H1 (cell line): ENCODE data around the gene BORCS8. TPM values are rescaled to one million over a fixed set of nuclear protein-coding genes. Genes with fewer than 3 reads are reported as not detected.

Source experiments
- CEBPB ChIP-seq: IDR thresholded peaks from 2 replicates; pipeline ENCODE4 v1.6.1; 2012; ENCODE audit warnings: low read depth, low read length
- CHD1 ChIP-seq: IDR thresholded peaks from 2 replicates; pipeline ENCODE4 v1.6.1; 2012; ENCODE audit warnings: low read depth, low read length, improper control_type of control experiment
- CHD2 ChIP-seq: IDR thresholded peaks from 2 replicates; pipeline ENCODE4 v1.6.1; 2012; ENCODE audit warnings: low read length, improper control_type of control experiment
- FOSL1 ChIP-seq: IDR thresholded peaks from 2 replicates; pipeline ENCODE4 v1.6.1; 2011; ENCODE audit warnings: mild to moderate bottlenecking, low read depth, low read length, moderate library complexity; ENCODE audit not compliant: insufficient read depth
- JUN ChIP-seq: IDR thresholded peaks from 2 replicates; pipeline ENCODE4 v1.6.1; 2011; ENCODE audit warnings: low read depth, mild to moderate bottlenecking, improper control_type of control experiment, low read length
- RFX5 ChIP-seq: IDR thresholded peaks from 2 replicates; pipeline ENCODE4 v1.6.1; 2011; ENCODE audit warnings: low read depth, low read length, improper control_type of control experiment, borderline replicate concordance
- SIN3A ChIP-seq, 2 experiments: IDR thresholded peaks in 1 of 2; conservative IDR thresholded peaks in 1 of 2; 2 replicates each; pipeline ENCODE4 v1.6.1; 2011 to 2012; ENCODE audit warnings: low read length in 2 of 2, improper control_type of control experiment in 1 of 2, low read depth in 1 of 2, mild to moderate bottlenecking in 1 of 2
- SIX5 ChIP-seq: IDR thresholded peaks from 2 replicates; pipeline ENCODE4 v1.6.1; 2011; ENCODE audit warnings: mild to moderate bottlenecking, low read depth, low read length
- SP2 ChIP-seq: IDR thresholded peaks from 2 replicates; pipeline ENCODE4 v1.6.1; 2012; ENCODE audit warnings: mild to moderate bottlenecking, low read length, inconsistent platforms
- TBP ChIP-seq: IDR thresholded peaks from 2 replicates; pipeline ENCODE4 v1.6.1; 2011; ENCODE audit warnings: low read depth, low read length, improper control_type of control experiment
- ZNF274 ChIP-seq: IDR thresholded peaks from 2 replicates; pipeline ENCODE4 v1.7.0; 2012; ENCODE audit warnings: low read length, borderline replicate concordance; ENCODE audit errors: extremely low read depth
- polyA plus RNA-seq, 7 experiments: library from polyadenylated mRNA; depleted of rRNA in 3 of 7; stranded (reverse) in 5 of 7; unstranded in 2 of 7; fragments of >200 nt in 5 of 7; fragments of 200-250 nt in 2 of 7; gene quantifications; 1 replicate in 5 of 7; 2 replicates in 1 of 7; 4 replicates in 1 of 7; pipeline versions ENCODE4 v1.2.1 to v1.2.3, GENCODE V29; 2011 to 2013; ENCODE audit warnings: missing spikeins in 2 of 7, mixed read lengths in 2 of 7
- total RNA-seq: library from RNA; stranded (reverse); fragmentation: NEBNext Ultra II Directional; extraction: Animal tissue kit (Norgen Biotek cat#: 25700); gene quantifications from 2 replicates; pipeline ENCODE4 v1.2.1, GENCODE V29; 2021
- TF ChIP-seq, protein P1 (sequence below): IDR thresholded peaks from 2 replicates; pipeline ENCODE4 v1.6.1; 2011; ENCODE audit warnings: low read length, improper control_type of control experiment
- TF ChIP-seq, protein P2 (sequence below): IDR thresholded peaks from 2 replicates; pipeline ENCODE4 v1.6.1; 2012; ENCODE audit warnings: inconsistent platforms

BORCS8 gene
- total and polyA plus RNA-seq, 2 of the 8 experiments (the other 6 are each of a cell fraction or from before 2014, with no cell fraction given) = 15.0 to 15.9 TPM

DNA sequence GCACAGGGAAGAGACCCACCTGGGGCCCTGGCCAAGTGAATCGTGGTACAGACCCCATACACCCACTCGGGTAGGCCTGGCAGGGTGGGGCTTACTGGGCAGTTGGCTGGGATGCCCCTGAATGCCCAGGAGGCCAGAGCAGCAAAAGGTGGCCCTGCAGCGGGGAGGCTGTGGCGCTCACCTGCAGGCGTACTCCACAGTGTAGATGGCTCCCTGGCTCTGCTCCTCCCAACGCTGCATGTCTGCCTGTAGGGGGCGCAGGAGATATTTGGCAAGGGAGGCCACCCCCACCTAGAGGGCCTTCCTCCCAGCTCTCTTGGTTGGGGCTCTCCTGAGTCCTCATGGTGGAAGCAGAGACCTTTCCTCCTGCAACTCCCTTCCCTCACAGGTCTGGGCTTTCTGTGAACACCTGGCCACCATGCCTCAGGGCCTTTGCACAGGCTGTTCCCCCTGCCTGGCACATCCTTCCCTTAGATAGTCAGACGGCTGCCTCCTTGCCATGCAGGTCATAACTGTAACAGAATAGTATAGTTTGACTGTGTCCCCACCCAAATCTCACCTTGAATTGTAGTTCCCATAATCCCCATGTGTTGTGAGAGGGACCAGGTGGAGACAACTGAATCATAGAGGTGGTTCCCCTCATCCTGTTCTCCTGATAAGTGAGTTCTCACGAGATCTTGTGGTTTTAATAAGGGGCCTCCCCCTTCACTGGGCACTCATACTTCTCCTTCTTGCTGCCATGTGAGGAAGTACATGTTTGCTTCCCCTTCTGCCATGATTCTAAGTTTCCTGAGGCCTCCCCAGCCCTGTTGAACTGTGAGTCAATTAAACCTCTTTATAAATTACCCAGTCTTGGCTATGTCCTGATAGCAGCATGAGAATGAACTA lies 5.9 kb downstream of the BORCS8 start (continued):
- TF ChIP-seq, protein P1, sequence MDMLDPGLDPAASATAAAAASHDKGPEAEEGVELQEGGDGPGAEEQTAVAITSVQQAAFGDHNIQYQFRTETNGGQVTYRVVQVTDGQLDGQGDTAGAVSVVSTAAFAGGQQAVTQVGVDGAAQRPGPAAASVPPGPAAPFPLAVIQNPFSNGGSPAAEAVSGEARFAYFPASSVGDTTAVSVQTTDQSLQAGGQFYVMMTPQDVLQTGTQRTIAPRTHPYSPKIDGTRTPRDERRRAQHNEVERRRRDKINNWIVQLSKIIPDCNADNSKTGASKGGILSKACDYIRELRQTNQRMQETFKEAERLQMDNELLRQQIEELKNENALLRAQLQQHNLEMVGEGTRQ = peak; percentile 5; the same call in 1 of the 2 replicates
- TF ChIP-seq SP2 (no peak), CHD2 (no peak), SIX5 (no peak), JUN (no peak), CHD1 (no peak), TBP (no peak; the same call in 1 of the 2 replicates), SIN3A (conservative IDR thresholded peaks at IDR 0.05 in 1 of 2, IDR thresholded peaks at IDR 0.05 in 1 of 2; ENCODE audit: low read depth in 1 of 2, low read length in 2 of 2) (peak in 1 of 2 experiments; percentile 73; a peak in 1 of 4 replicates), RFX5 (no peak), CEBPB (peak; percentile 13; the same call in 1 of the 2 replicates), ZNF274 (no peak), FOSL1 (no peak)
- TF ChIP-seq, protein P2, sequence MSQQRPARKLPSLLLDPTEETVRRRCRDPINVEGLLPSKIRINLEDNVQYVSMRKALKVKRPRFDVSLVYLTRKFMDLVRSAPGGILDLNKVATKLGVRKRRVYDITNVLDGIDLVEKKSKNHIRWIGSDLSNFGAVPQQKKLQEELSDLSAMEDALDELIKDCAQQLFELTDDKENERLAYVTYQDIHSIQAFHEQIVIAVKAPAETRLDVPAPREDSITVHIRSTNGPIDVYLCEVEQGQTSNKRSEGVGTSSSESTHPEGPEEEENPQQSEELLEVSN = no peak
